Astrocyte of the cerebellum (primary cell): ENCODE results near the gene SUFU.

ENCODE experiments used
- DNase-seq: peaks from one replicate; pipeline ENCODE4 v3.0.0-alpha.2; 2011; ENCODE audit warnings: low read depth
- H3K4me3 ChIP-seq: 2 replicates; pipeline ENCODE4 v1.5.1; 2011; ENCODE audit warnings: mild to moderate bottlenecking, low read depth, low read length, moderate library complexity
- CTCF ChIP-seq: IDR thresholded peaks from 2 replicates; pipeline ENCODE4 v1.5.1; 2012; ENCODE audit warnings: low read length, low read depth, moderate library complexity, mild to moderate bottlenecking; ENCODE audit errors: missing control alignments
- in situ Hi-C: cut with HindIII; loops from 2 replicates; pipeline ENCODE4 v1.10.0; 2017; ENCODE audit warnings: low sequenced_read_pairs

The SUFU gene

GRCh38 chr10:102681696-102682095 lies 177.9 kb downstream of the SUFU start:
- in situ Hi-C loops, result no loop called here
- no peak for TF ChIP-seq CTCF
- H3K4me3 ChIP-seq, result no peak overlapping the region
- no peak for DNase-seq

GRCh38 chr10:102682416-102682815 lies 178.6 kb downstream of the SUFU start:
- no peak for DNase-seq
- no peak overlapping the region for H3K4me3 ChIP-seq
- no peak for TF ChIP-seq CTCF
- in situ Hi-C loops, result no loop called here

- no peak overlapping the region for H3K4me3 ChIP-seq
- in situ Hi-C loops, result no loop called here
- no peak for DNase-seq
- no peak for TF ChIP-seq CTCF
Measured at GRCh38 chr10:102682981-102683380, 179.2 kb downstream of the SUFU start.
